Head of caudate nucleus (tissue), 42 donors: ENCODE data around the gene PLCL1.

ENCODE experiments used
- DNase-seq, 42 donors: peaks; one replicate each; pipeline versions ENCODE4 v3.0.0 to v3.0.0-alpha.2; 2020 to 2021; ENCODE audit warnings: mixed read lengths in 7 of 42
- intact Hi-C: fragments of 100-400 bp; cut with DNase I; formaldehyde crosslinking; loops from one replicate; pipeline ENCODE4 v1.15.0; 2022

Gene PLCL1

DNA sequence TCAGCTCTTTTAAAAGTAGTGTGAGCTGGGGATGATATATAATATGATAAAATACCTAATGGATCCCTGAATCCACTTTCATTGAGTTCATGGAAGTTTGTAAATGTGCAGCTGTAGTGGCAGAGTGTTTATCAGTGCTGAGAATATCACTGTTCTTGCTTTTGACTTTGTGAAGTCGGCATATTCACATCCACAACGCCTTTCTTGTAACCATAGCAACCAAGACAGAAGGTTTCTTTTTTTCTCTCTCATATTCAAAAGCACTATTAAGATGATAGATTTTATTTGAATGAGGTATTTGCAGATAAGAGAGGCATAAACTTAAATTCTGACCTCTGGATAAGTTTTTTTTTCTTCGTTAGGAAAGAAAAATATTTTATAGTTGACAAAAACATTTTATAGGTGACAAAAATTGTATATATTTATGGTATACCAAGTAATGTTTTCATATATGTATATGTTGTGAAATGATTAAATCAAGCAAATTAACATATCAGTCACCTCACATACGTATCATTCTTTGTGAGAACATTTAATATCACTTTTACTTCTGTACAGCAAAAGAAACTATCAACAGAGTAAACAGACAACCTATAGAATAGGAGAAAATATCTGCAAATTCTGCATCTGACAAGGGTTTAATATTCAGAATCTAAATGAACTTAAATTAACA is 130.0 kb downstream of the PLCL1 start:
- intact Hi-C loops, result no loop called here
- DNase-seq, result no peak

DNA sequence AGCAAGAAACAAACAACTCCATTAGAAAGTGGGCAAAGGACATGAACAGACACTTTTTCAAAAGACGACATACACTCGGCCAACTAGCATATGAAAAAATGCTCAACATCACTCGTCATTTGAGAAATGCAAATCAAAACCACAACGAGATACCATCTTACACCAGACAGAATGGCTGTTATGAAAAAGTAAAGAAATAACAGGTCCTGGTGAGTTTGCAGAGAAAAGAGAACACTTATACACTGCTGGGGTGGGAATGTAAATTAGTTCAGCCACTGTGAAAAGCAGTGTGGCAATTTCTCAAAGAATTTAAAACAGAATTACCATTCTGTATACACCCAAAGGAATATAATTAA is 130.5 kb downstream of the PLCL1 start:
- no peak for DNase-seq
- intact Hi-C loops, result no loop called here

DNA sequence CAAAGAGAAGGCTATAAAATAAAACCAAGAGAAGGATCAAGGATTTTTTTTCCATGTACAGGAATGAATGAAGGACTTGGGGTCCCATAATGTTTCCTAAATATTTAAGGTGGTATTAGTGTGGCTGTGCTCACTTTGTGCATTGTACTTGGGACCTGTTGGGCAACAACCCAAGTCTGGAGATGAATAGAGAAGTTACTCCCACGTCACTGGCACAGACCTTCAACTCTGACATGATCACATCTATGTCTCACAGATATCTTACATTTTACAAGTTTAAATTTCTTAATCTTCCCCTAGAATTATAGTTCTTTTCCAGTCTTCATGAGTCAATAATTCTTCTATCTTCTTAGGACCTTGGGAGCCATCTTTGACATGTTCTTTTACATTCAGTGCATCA is 133.4 kb downstream of the PLCL1 start:
- intact Hi-C loops, result no loop called here
- DNase-seq, result no peak

DNA sequence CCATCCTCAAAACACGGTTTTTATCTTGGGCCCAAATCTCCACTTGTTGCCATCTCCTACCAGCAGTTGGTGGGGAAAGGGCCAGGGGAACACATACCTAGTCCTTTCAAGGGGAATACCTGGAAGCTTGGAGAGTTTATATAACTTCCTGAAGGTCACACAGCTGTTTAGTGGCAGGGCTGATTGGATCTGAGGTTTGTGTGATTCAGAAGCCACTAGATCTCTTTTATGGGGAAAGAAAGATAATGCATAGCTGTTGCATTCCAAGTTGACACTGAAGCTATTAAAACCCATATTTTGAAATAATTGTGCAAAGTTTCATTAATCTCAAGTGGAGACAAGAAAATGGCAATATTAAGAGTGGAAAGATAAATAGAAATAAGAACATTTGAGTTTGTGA is 134.2 kb downstream of the PLCL1 start:
- intact Hi-C loops, result no loop called here
- no peak for DNase-seq

DNA sequence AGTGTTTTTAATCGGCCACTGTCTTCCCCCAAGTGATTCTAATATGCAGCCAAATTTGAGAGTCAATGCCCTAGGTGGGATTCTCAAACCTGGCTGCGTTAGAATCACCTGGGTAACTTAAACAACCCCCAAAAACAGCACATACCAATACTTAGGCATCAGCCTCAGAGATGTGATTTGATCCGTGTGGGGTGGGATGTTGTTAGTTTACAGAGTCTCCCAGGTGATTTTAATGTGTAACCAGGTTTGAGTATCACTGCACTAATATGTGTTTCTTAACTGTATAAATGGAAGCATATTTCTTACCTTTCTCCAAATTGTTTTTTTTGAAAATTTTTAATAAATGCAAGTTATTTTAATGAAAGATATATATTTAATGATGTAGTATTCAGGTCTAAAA is 135.4 kb downstream of the PLCL1 start:
- intact Hi-C loops, result no loop called here
- no peak for DNase-seq

DNA sequence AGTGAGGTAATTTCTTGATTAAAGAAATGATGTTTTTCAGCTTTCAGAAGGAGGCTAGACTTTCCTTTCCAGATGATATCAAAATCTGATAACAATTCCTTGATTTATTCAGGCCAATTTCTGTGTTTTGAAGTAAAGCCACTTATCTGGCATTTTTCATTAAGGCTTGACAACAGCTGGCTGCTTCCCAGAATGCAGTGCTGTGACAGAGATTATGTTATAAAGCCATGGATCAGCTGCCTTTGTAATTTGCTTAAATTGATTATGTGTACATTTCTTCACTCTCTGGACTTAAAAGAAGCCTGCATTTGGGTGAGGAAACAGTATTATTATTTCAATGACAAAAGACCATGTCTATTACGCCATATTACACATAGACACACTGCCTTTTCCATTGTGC is 136.0 kb downstream of the PLCL1 start:
- DNase-seq, result peak in 1 of 42 donors; percentile 12
- intact Hi-C loops, result no loop called here

DNA sequence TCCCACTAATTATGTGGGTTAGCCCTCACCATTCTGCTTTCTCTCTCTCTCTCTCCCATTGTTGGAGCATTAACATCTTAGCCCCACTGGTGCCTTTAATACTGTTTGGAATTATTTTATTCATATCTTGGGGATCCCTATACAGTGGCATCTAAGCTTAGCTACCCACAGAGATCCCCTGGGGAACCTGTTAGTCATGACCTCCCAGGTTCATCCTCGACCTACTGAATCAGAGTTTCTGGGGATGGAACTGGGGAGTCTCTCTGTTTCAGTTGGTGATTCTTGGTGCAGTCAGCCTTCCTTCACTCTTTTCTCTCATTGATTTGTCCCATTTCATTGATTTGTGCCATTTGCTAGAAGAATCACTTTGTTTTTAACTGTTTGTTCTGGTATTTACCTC is 137.3 kb downstream of the PLCL1 start:
- DNase-seq, result no peak
- intact Hi-C loops, result no loop called here

DNA sequence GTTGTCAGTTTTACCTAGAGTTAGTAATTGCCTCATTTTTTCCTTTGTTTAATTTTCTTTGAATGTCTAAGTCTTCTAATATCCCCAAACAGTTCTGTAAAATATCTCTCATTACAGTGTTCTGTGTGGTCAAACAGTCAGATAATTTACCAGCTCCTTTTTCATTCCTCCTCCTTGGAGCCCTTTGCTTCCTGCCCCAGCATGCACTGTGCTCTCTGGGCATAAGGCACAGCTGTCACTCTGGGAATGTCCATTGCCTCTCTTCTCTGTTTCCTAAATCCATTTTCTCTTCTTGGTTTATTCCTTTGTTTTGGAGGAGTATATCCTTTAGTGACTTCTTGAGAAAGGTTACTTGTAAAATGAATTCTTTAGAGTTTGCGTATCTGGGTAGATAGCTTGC is 139.3 kb downstream of the PLCL1 start:
- intact Hi-C loops, result no loop called here
- no peak for DNase-seq

DNA sequence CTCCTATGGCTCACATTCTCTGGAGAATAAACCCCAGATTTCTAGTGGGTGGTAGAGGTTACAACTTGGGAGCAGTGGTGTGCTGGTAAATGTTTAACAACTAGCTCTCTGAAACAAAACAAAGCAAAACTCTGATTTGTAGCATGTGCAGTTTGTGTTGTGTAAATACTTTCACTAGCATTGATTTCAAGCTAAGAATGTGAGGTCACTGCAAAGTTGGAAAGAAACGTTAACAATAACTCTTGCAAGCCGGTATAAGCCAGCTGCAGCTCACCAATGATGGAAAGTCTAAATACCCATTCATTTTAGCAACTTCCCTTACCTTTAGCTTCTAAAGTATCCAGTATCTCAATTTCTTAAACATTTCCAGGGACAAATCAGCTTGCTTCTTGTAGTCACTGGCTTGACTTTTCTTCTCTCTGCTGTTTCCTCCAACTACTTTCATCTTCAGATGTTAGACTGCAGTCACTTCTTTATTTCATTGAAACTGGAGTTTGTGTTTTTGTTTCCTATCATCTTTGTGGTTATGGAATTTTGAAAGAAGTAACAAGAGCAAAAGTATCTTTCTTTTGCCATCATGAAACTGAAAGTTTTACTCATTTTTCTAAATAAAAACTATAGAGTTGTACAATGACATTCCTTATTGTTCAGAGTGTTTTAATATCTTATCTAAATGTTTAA is 140.2 kb downstream of the PLCL1 start:
- no peak for DNase-seq
- intact Hi-C loops, result no loop called here

DNA sequence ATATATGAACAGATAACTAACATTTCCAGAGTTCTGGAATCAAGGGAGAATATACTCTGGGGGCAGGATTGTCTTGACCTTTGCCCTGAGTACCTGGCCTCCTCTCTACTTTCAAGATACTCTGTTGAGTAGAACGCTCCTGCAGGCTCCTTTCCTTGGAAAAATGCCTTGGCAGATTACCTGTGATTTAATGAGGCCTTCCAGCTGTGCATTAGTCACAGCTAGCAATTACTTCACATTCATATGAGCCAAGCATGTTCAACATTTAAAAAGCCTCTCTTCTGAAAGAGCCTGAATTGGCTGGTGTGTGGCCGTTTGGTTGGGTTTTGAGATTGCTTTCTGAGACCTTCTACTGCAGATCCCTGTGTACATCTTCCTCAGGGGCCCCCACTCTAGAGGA is 142.2 kb downstream of the PLCL1 start:
- peak in 12 of 42 donors; percentile 9 to 47 (median 16) for DNase-seq
- intact Hi-C loops, result no loop called here

DNA sequence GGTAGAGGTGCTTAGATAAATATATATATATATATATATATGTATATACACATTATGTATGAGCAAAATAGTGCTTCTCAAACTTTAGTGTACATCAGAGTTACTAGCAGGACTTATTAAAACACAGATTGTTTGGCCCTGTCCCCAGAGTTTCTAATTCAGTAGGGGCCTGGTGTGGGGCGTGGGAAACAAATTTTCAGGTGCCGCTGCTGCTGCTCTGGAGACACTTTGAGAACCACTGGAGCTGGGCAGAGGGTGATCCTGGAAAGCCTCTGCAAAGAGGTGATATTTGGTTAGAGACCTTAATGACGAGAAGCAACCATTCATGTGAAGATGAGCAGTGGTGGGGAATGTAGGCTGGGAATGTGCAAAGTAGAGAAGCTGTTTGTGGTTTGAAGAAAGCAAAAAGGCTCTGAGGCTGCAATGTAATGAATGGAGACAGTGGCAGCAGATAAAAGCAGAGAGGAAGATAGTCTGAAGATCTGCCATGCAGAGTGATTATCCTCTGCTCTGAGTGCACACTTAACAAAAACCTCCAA is 142.9 kb downstream of the PLCL1 start:
- intact Hi-C loops, result no loop called here
- no peak for DNase-seq

DNA sequence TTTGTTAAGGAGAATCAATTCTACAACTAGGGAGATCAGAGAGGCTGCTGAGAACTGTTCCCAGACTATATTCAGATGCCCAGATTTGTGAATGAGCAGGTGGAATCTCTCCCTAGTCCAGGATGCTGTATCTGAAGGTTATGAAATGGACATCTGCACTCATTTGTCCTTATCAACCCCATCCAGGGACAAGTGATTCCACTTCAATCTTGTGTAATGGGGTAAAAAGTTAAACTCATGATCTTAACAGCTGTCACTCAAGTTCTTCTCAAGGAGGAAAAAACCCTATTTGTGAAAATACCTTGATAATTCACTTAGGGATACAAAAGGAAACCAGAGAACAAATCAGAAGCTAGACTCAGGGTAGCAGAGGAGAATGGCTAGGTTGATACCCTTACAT is 144.8 kb downstream of the PLCL1 start:
- DNase-seq, result no peak
- intact Hi-C loops, result no loop called here

DNA sequence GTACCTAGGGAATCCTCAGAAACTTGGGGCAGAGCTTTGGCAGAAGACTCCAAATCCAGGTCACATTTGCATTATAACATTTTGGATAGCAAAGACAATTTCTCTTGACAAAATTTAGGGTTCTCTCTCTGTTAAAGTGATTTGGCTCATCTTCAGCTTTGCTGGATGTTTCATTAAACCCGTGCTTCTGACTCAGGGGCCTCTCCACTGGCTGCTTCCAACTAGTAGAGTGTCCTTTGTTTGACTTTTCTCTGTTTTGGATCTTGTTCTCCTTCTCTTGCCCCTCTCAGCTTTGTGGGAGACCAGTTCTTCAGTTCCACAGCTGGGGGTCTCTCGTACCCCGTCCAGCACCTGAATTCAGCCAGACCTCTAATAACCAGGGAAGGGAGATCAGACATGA is 145.6 kb downstream of the PLCL1 start:
- peak in 1 of 42 donors; percentile 23 for DNase-seq
- intact Hi-C loops, result loop anchor here (5.0 kb wide), 1 partner anchor 143 kb away; no protein-coding TSS in a partner anchor

DNA sequence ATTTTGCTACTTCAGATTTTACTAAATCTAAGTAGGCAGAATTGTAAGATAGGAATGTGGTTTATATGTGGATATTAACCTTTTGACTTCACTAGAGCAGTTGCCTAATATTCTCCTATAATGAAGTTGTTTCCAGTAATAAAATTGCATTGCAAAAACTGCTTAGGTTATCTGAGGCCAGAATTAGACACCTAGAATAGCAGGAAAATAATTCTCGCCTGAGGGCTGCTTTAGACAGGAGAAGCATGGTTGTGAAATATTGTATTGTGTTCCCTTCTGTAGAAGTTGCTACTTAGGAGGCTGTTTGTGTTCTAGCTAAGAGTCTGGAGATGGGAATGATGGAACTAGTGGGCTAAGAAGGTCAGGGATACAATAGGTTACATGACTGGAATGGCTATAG is 146.3 kb downstream of the PLCL1 start:
- DNase-seq, result no peak
- intact Hi-C loops, result loop anchor here (5.0 kb wide), 1 partner anchor 143 kb away; no protein-coding TSS in a partner anchor

DNA sequence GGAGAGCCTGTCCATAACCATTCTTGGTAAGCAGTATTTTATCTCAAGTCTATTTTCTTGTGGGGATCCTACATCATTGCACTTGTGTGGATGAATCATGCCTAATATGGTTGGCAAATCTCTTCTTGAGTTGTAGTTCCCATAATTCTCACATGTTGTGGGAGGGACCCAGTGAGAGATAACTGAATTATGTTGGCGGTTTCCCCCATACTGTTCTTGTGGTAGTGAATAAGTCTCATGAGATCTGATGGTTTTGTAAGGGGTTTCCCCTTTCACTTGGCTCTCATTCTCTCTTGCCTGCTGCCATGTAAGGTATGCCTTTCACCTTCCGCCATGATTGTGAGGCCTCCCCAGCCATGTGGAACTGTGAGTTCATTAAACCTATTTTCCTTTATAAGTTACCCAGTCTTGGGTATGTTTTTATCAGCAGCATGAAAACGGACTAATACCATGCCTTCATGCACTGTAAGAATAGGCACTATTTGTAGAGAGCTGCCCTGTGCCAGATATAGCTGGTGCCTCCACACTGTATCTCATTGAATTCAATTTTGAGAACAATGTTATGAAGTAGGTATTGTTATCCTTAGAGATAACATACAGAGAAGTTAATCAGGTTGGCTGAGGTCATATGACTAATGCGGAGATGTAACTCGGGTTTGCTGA is 148.3 kb downstream of the PLCL1 start:
- DNase-seq, result no peak
- intact Hi-C loops, result loop anchor here (5.0 kb wide), 1 partner anchor 145 kb away; no protein-coding TSS in a partner anchor

DNA sequence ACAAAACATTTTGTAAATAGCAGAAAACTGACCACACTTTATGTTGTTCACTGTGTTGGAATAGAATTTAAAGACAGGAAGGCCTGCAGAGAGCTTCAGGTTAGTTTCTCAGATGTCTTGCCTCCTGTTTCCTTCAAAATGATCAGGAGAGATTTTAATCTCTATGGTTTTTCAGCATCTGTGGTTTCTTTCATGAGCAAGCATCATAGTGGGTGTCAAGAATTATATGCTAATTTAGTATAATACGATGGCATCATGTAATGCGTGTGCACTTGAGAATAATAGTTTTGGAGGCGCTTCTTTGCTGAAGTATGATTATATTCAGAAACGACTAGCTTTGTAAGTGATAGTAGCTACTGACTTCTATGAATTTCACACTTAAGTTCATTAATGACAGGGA is 149.9 kb downstream of the PLCL1 start:
- intact Hi-C loops, result loop anchor here (5.0 kb wide), 1 partner anchor 147 kb away; no protein-coding TSS in a partner anchor
- no peak for DNase-seq

DNA sequence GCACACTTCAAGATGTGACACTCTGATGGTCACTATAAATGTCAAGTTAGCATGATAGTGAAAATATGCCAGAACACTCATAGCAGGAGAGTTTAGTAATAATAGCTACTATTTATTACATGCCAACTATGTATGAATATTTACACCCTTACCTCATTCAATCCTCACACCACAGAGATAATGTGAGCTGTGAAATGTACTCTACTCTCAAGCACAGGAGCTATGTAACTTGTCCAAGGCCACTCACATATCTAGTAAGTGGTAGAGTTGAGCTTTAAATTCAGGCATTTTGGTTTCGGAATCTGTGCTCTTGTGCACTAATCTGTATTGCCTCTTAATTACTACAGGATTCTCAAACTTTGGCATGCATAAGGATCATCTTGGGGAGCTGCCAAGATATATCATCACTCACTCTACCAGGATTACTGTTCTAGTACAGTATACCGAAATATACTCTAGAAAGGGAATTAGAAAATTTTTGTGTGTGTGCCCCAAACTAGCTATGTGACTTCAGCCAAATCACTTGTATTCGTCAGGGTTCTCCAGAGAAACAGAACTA is 154.3 kb downstream of the PLCL1 start:
- intact Hi-C loops, result no loop called here
- no peak for DNase-seq

DNA sequence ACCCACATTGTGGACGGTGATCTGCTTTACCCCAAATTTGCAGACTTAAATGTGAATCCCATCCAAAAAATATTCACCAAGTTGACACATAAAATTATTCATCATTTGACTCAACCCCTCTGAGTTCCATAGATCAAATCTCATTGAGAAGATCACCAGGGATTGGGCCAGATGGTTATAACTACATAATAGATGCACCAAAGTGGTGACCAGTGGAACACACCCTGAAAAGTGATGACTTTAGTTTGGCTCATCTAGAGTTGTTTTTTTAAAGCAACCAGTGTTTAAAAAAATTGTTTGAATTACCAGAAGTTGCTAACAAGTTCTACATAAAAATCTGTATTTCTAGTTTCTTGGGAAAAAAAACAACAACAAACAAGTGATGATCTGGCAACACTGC is 155.0 kb downstream of the PLCL1 start:
- intact Hi-C loops, result no loop called here
- no peak for DNase-seq

DNA sequence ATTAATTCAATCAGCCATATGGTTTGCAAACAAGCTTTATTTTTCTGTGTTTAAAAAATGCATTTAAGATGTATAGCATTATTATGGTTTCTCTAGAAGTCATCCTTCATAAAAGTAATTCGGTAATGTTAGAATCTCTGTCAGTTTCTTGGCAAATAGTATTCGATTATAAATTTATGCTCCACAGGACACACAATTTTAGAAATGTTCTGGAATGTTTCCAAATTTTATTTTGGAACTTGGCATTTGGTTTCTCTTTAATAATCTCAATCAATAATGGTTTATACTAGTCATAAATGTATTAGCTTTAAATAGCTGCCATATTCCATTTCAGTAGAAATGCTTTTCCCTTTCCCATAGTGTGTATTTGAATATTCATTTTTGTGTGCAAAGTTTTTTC is 156.4 kb downstream of the PLCL1 start:
- DNase-seq, result no peak
- intact Hi-C loops, result no loop called here

DNA sequence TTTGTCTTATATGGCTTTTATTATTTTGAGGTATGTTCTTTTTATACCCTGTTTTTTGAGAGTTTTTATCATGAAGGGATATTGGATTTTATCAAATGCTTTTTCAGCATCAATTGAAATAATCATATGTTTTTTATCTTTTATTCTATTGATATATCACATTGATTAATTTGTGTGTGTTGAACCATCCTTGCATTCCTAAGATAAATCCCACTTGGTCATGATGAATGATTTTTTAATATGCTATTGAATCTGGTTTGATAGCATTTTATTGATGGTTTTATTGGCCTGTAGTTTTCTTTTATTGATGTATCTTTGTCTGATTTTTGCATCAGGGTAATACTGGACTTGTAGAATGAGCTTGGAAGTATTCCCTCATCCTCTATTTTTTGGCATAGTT is 160.3 kb downstream of the PLCL1 start:
- intact Hi-C loops, result no loop called here
- no peak for DNase-seq
